Stimulated activated CD4-positive, alpha-beta T cell treated with anti-CD3 and anti-CD28 coated beads, Interleukin-12 subunit alpha, Interleukin-12 subunit beta, amount 100 ng/mL, for 48 hours (primary cell): ENCODE data around the gene H1-8.

ENCODE experiments used
- DNase-seq, 3 donors: peaks; one replicate each; pipeline ENCODE4 v3.0.0-alpha.2; 2020; ENCODE audit warnings: low read depth in 2 of 3, low spot score in 1 of 3

H1-8 gene

GRCh38 chr3:129592381-129593131, 49.6 kb downstream of the H1-8 start:
- no peak for DNase-seq

GRCh38 chr3:129593230-129593594, 50.2 kb downstream of the H1-8 start:
- DNase-seq = no peak

GRCh38 chr3:129593595-129594339, 50.8 kb downstream of the H1-8 start:
- peak; percentile 40 to 61 (median 51) for DNase-seq

GRCh38 chr3:129594409-129594808, 51.4 kb downstream of the H1-8 start:
- DNase-seq = no peak

GRCh38 chr3:129594907-129595390, 52.0 kb downstream of the H1-8 start:
- no peak for DNase-seq

GRCh38 chr3:129595544-129596193, 52.7 kb downstream of the H1-8 start:
- DNase-seq = no peak

- no peak for DNase-seq
Measured at GRCh38 chr3:129596194-129597086, 53.5 kb downstream of the H1-8 start.

GRCh38 chr3:129597087-129597999, 54.4 kb downstream of the H1-8 start:
- DNase-seq = no peak

- no peak for DNase-seq
Measured at GRCh38 chr3:129598000-129598381, 55.0 kb downstream of the H1-8 start.

GRCh38 chr3:129598484-129598883, 55.5 kb downstream of the H1-8 start:
- no peak for DNase-seq

- DNase-seq = no peak
Measured at GRCh38 chr3:129599073-129599472, 56.1 kb downstream of the H1-8 start.

GRCh38 chr3:129599607-129600006, 56.6 kb downstream of the H1-8 start:
- no peak for DNase-seq

GRCh38 chr3:129600348-129600747, 57.4 kb downstream of the H1-8 start:
- no peak for DNase-seq
